HL-60 (cell line): ENCODE data around the gene EEF2KMT.
"Not testable (repeated sequence)": the region's sequence is repeated elsewhere in the genome, so short reads cannot be mapped to it uniquely, and the experiment has no call there.

Source experiments
- POLR2AphosphoS5 ChIP-seq: IDR thresholded peaks from 2 replicates; pipeline ENCODE4 v1.6.1; 2012; ENCODE audit warnings: low read depth
- TF ChIP-seq, protein P1 (sequence below): IDR thresholded peaks from one replicate; pipeline ENCODE4 v1.5.1; 2011; ENCODE audit warnings: low read length, control low read depth, inconsistent platforms; ENCODE audit not compliant: insufficient read depth

DNA sequence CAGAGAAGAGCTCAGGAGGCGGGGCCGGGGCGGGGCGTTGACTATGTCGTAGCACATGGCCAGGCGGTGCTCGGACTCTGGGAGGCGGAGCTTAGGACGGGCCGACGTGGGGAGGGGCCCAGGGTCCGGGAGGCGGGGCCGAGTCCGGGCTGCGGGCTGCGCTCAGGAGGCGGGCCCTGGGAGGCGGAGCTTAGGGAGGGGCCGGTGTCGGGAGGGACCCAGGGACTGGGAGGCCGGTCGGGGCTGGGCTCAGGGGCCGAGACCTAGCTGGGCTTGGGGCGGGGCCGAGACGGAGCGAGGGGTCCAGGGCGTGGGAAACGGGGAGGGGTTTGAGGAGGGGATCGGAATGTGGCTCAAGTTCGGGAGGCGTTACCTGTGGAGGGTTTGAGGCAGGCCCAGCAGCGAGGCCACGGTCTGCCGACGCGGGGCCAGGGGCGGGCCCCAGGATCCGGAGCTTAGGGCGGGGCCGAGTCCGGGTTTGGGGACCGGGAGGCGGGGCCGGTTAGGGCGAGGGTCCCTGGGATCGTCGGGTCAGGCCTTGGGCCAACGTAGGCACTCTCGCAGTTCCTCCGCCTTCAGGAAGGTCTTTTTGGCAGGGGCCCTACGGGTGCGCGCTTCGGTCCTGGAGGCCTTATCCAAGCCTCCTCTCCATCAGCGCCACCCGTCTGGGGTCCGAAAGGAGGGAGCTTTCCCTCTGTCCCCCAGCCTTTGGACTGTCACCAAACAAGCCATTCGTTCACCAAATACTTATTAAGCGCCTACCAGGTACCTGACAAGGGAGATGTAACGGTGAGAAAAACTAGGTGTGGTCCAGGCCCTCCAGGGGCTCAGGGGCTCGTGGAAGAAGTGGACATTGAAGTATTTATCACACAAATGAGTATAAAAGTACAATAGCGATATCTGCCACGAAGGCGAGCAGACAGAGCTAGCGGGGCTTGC, 895 bp upstream of the EEF2KMT start:
- TF ChIP-seq, protein P1, sequence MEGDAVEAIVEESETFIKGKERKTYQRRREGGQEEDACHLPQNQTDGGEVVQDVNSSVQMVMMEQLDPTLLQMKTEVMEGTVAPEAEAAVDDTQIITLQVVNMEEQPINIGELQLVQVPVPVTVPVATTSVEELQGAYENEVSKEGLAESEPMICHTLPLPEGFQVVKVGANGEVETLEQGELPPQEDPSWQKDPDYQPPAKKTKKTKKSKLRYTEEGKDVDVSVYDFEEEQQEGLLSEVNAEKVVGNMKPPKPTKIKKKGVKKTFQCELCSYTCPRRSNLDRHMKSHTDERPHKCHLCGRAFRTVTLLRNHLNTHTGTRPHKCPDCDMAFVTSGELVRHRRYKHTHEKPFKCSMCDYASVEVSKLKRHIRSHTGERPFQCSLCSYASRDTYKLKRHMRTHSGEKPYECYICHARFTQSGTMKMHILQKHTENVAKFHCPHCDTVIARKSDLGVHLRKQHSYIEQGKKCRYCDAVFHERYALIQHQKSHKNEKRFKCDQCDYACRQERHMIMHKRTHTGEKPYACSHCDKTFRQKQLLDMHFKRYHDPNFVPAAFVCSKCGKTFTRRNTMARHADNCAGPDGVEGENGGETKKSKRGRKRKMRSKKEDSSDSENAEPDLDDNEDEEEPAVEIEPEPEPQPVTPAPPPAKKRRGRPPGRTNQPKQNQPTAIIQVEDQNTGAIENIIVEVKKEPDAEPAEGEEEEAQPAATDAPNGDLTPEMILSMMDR, result not testable (repeated sequence)
- TF ChIP-seq POLR2AphosphoS5, result not testable (repeated sequence)
